ENCODE data around the gene ZNF141. TPM values are rescaled to one million over a fixed set of nuclear protein-coding genes. Genes with fewer than 3 reads are reported as not detected.
"Not testable (repeated sequence)": the region's sequence is repeated elsewhere in the genome, so short reads cannot be mapped to it uniquely, and the experiment has no call there.

ZNF141 gene
- total RNA-seq (2014; rRNA removed; shearing (Covaris generic)): not detected in 2 replicates

GRCh38 chr4:337143-337931 lies at the start of gene ZNF141:
ZNF141 (plus strand) TSS chr4:337814; CDS start chr4:337984, 170 bp downstream.
- no peak for DNase-seq (ENCODE audit: low spot score)

- DNase-seq (ENCODE audit: low spot score): no peak
These were observed 48.7 kb upstream of the ZNF141 start for GRCh38 chr4:288891-289290.

DNA sequence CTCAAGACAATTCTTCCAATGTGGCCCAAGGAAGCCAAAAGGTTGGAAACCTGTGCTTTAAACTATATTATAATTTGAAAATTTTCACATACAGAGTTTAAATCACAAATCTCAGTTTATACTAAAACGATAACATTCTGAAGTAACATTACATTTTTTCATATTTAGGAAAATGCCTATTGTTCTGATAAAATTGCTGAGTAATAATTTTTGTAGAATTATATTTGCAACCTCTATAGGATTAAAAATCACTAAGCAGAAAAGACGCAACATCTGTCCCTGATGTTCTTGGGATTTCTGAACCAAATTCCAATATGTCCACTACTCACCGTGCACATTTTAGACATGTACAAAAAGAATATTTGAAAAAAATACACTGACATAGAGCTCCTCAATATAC lies 42.9 kb upstream of the ZNF141 start:
- DNase-seq (ENCODE audit: low spot score): no peak

- DNase-seq (ENCODE audit: low spot score): no peak
These were observed 35.2 kb upstream of the ZNF141 start for GRCh38 chr4:302381-302780.

GRCh38 chr4:304516-304915 lies 33.1 kb upstream of the ZNF141 start:
- not testable (repeated sequence) for DNase-seq (ENCODE audit: low spot score)

GRCh38 chr4:304969-305680 lies 32.5 kb upstream of the ZNF141 start, which contains the start of gene ZNF732:
ZNF732 (minus strand) TSS chr4:305474; CDS start chr4:305310, 164 bp downstream.
- DNase-seq (ENCODE audit: low spot score): no peak

DNA sequence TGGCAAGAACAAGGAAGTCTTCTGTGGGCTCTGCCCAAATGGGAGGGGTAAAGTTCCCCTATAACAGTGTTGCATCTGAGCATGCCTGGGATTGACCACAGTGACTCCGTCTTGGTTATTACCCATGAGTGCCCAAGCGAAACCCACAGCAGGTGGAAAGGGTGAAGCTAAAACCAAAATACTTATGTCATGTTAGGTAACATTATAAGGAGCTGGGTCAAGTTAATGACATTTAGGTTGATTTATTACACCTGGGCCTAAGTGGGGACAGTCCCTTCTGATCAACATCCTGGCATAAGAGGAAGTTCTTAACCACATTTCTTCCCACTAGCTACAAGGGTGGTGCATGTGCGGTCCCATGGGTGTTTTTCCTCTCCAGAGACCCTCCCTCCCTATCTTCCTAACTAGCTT lies 31.1 kb upstream of the ZNF141 start:
- no peak for DNase-seq (ENCODE audit: low spot score)

DNA sequence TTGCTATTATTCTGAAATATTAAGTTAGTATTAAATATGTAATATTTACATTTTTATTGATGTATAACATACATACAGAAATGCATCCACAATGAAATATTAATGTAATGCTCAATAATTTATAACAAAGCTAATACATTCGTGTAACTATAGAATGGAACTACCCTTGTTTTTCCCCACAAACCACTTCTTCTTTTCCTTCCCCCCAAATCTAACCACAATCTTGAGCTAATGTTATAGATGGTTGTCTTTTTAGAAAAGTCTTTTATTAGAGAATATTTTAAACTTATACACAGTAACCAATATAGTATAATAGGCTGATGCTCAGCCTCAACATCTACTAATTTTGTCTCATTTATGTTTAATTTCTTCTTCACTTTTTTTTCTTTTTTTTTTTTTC lies 27.8 kb upstream of the ZNF141 start:
- no peak for DNase-seq (ENCODE audit: low spot score)

DNA sequence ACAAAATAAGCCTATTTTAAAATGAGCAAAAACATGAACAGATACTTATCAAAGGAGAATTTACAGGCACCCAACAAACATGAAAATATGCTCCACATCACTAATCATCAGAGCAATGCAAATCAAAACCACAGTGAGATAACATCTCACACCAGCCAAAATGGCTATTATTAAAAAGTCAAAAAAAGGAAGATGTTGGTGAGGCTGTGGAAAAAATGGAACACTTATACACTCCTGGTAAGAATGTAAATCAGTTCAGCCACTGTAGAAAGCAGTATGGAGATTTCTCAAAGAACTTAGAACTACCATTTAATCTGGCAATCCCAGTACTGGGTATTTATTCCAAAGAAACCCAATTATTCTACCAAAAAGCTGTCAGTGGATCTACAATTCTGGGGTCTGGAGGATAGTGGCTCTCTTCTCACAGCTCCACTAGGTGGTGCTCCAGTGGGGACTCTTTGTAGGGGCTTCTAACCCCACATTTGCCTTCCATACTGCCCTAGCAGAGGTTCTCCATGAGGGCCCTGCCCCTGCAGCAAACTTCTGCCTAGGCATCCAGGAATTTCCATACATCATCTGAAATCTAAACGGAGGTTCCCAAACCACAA lies 23.2 kb upstream of the ZNF141 start:
- DNase-seq (ENCODE audit: low spot score): no peak

DNA sequence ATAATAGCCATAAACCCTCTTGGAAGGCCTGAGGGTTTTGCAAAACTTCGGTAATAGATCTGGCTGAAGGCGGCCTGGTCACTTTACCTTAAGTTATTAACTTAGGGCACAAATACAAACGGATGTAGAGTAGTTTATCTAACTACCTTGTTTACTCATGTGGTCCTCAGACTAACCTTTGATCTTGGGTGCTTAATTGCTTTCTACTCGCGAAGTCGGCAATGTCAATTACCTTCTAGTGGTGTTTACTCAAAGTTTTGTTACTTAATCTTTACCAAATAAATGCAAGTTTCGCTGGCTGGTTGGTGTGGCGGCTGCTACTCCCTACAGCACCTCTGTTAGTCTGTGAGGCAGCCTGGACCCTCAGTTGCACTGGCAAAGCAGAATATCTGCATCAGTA lies 8.9 kb upstream of the ZNF141 start:
- DNase-seq (ENCODE audit: low spot score): no peak

DNA sequence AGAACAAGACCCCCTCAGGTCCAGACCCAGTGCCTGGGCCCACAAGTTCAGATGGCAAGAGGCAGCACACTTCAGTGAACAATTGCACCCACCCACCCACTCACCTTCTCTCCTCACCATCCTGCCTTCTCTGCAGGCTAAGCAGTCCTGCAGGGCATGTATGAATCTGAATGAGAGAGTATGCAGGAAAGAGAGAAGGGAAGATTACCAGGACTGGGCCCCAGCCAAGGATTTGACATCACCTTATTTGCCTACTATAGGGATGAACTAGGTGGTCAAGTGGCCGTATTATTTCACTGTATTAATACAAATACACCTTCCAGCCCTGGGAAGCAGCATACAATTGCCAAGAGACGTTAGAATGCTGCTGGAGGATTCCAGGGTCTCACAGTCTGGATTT lies 2.1 kb upstream of the ZNF141 start:
- no peak for DNase-seq (ENCODE audit: low spot score)

GRCh38 chr4:336099-336892 lies 1.3 kb upstream of the ZNF141 start:
- no peak for DNase-seq (ENCODE audit: low spot score)

- no peak for DNase-seq (ENCODE audit: low spot score)
These were observed 796 bp upstream of the ZNF141 start for GRCh38 chr4:336893-337142.

- DNase-seq (ENCODE audit: low spot score): no peak
These were observed 531 bp downstream of the ZNF141 start for GRCh38 chr4:337932-338758.

DNA sequence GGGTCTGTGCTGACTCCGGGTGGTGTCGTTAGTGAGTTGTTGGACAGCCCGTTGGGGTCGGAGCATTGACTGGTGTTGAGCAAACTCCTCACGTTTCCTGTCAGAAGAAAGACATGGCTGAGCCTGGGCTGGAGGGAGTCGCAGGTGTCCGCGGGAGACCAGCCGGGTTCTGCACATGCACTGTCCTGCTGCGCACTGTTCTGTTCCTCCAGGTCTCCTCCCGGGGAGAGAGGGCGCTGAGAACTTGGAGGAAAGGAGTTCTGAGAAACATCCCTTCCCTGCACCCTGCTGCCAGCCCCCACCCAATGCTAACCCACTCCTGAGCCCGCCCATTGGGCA lies 1.1 kb downstream of the ZNF141 start:
- DNase-seq (ENCODE audit: low spot score): no peak

DNA sequence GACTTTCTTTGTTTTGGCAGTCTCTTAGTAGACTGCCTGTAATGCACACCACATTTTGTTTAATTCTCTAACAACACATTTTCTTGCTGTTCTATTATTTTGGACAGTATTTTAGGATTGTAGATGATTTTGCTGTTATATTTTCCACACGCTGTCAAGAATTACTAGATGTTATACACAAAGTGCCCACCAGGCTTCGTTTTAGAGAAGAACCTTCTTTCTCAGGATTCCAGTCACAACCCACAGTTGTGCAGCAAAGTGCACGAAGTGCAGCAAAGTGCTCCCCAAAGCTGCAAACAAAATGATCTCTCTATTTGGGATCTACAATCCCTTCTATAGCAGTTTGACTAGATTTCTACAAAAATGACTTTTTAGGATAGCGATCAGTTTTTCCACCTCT lies 2.4 kb downstream of the ZNF141 start:
- DNase-seq (ENCODE audit: low spot score): no peak

DNA sequence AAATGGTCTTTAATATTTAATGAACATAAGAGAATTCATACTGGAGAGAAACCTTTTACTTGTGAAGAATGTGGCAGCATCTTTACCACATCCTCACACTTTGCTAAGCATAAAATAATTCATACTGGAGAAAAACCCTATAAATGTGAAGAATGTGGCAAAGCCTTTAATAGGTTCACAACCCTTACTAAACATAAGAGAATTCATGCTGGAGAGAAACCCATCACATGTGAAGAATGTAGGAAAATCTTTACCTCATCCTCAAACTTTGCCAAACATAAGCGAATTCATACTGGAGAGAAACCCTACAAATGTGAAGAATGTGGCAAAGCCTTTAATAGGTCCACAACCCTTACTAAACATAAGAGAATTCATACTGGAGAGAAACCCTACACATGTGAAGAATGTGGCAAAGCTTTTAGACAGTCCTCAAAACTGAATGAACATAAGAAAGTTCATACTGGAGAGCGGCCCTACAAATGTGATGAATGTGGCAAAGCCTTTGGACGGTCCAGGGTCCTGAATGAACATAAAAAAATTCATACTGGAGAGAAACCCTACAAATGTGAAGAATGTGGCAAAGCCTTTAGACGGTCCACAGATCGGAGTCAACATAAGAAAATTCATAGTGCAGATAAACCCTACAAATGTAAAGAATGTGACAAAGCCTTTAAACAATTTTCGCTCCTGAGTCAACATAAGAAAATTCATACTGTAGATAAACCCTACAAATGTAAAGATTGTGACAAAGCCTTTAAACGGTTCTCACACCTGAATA lies 35.6 kb downstream of the ZNF141 start:
- DNase-seq (ENCODE audit: low spot score): no peak

GRCh38 chr4:374298-375160 lies 36.9 kb downstream of the ZNF141 start:
- no peak for DNase-seq (ENCODE audit: low spot score)

- no peak for DNase-seq (ENCODE audit: low spot score)
These were observed 46.8 kb downstream of the ZNF141 start for GRCh38 chr4:384311-385010.
